ENCODE measurements around the gene IFI27.

The IFI27 gene

GRCh38 chr14:94102768-94103482, 7.6 kb upstream of the IFI27 start:
- no peak for DNase-seq (ENCODE audit: low spot score)

DNA sequence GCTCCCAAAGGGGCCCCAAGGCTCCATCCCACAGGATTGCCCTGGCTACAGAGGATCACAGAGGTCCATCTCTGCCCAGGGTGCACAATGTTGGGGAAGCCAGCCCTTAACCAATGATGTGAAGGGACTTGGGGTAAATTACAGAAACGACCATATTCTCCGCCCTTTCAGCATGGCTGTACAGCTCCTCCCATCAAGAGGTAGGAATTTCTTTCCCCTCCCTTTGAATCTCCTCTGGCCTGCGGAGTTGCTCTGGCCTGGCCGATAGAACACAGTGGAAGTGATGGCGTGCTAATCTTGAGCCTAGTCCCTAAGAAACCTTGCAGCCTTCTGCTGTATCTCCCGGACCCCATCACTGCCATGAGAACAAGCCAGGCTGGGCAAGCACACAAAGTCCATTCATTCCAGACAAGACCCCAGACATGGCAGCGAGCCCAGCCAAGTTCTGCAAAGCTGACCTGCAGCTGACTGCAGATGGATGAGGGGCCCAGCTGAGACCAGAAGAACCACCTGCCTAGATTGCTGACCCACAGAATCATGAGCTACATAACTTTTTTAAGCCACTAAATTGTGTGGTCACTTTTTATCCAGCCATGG, 6.9 kb upstream of the IFI27 start:
- no peak for DNase-seq (ENCODE audit: low spot score)

DNA sequence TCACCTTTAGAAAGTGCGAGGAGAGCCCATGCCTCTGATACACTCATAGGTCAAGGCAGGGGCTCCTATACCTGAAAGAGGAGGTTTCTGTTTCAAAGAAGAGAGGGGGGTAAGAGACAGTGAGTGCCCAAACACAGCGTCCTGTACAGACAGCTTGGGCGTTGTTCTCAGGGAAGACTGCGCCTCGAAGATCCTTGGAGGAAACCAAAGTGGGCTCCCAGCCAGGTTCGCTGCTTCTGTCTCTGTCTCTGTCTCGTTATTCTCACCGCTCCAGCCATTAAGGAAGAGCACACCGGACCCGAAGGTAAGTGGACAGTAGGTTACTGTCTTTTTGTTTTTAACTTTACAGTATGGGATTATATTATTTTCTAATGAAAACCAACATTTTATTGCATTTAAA, 5.8 kb upstream of the IFI27 start:
- no peak for DNase-seq (ENCODE audit: low spot score)

- DNase-seq (ENCODE audit: low spot score), result no peak
These were observed 653 bp upstream of the IFI27 start for GRCh38 chr14:94109915-94110250.

DNA sequence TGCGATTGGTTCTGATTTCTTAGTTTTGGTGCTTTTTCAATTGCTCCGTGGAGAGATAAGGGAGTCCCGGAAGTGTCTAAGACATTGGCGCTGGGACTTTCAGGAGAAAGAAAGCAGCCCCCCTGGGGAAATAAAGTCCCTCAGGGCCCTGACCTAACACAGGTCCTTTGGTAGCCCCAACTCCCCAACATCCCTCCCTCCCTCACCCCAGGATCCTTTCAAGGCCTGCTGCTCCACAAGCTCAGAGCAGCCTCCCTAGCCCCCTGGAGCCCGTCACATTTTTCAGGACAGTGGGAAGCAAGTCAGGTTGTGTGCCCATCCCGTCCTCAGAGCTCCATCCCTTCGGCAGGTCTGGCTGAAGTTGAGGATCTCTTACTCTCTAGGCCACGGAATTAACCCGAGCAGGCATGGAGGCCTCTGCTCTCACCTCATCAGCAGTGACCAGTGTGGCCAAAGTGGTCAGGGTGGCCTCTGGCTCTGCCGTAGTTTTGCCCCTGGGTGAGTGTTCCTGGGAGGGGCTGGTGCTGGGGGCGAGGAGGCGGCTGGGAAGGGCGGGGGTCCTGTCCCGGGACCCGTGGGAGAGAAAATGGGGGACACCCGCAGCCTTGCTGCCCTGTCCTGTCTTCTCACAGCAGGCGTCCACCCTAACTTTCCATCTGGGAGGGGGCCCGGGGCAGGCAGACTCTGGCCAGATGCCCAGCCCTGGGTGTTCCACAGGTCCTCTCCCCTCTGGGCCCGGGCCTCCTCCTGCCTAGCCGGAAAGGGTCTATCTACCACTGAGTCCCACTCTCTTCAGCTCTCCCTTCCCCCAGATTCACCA, 950 bp downstream of the IFI27 start:
- no peak for DNase-seq (ENCODE audit: low spot score)

GRCh38 chr14:94112513-94113063, 2.1 kb downstream of the IFI27 start:
- no peak for DNase-seq (ENCODE audit: low spot score)

GRCh38 chr14:94113073-94113472, 2.5 kb downstream of the IFI27 start:
- DNase-seq (ENCODE audit: low spot score), result no peak

DNA sequence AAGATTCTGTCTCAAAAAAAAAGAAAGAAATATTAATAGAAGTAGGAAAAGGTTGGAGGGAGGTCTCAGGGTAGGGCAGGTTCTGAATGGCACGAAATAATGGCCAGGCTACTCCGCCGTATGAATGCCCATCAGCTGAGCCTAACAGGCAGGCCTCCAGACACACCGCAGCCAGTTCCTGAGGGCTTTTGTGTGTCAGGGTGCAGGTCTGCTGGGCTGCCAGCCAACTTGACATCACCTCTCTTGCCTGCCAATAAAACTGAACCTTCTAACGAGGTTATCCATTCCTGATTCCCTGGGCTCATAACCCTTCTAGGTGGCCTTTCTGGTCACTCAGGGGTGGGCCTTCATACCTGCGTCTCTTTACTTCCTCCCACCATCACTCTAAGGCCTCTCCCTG, 3.0 kb downstream of the IFI27 start:
- DNase-seq (ENCODE audit: low spot score), result no peak

- no peak for DNase-seq (ENCODE audit: low spot score)
These were observed 3.5 kb downstream of the IFI27 start for GRCh38 chr14:94113908-94114588.

DNA sequence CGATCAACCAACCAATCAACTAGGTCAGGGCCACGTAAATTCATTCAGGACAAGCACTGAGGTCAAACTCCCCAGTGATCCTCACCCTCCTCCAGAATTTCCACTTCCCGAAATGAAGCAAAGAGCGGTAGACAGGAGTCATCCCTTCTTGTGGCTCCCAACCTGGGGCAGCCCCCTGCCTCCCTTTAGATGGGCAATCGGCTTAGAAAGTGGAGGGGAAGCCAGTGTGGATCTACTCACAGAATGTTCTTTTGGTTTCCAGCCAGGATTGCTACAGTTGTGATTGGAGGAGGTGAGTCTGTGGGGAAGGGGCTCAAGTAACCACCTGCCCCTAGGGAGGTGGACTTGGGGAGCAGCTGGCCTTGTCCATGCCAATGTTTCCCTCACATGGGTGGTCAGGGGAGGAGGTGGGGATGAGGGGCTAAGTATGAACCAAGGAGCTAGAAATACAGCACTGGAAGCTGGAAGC, 4.1 kb downstream of the IFI27 start:
- DNase-seq (ENCODE audit: low spot score), result no peak

DNA sequence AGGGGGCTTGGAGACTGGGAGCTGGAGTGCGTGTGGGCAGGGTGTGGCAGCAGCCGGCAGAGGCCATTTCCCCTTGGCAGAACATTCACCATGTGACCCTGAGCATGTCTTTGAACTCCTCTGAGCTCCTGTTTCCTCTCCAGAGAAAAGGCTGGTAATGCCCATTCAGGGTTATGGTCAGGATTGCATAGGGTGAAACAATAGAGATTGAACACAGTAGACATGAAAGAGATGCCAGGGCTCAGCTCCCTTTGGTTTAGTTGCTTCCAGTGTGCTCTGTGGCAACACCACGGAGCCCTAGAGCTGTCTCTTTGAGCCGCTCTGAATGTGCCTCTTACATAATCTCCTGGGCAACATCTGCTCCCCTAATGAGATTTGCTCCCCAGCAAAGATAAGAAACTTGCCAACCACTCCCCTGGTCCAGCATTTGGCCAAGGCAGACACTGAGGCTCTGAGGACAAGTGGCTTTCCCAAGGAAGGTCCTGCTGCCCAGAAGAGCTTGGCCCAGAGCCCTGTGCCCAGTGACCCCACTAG, 4.6 kb downstream of the IFI27 start:
- DNase-seq (ENCODE audit: low spot score), result no peak

- DNase-seq (ENCODE audit: low spot score), result no peak
These were observed 5.1 kb downstream of the IFI27 start for GRCh38 chr14:94115631-94116030.

DNA sequence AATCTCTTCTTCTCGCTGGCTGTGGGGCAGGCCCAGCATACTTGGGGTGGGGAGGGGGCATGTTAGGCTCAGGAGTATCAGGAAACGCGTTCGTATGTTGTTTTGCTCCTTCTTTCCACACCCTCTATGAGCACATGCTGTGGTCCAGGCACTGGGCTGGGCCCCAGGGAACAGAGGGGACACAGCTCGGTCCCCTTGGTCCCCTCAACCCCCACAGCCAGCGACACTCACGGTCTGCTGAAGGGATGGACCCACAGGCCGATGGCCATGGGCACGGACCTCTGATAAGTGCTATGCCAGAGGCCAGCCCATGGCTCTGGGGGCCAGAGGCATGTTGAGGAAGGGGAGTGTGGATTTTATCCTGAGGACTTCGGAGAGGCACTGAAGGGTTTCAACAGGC, 6.2 kb downstream of the IFI27 start:
- DNase-seq (ENCODE audit: low spot score), result no peak

DNA sequence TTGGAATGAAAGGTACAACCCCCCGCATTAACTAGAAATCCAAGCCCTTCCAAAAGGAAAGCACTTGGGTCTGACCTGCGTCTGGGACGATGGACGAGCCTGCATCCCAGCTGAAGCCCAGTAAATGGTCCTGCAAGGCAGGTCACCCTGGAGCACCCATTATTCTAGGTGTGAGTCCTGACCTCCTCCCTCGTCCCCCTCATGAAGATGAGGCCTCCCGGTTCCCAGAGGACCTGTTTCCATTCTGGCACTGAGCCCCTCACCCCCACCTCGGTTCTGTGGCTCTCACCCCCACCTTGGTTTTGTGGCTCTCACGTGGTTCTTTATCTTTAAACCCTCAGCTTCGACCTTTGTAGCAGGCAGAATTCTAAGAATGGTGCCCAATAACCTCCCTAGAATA, 7.3 kb downstream of the IFI27 start:
- DNase-seq (ENCODE audit: low spot score), result no peak

DNA sequence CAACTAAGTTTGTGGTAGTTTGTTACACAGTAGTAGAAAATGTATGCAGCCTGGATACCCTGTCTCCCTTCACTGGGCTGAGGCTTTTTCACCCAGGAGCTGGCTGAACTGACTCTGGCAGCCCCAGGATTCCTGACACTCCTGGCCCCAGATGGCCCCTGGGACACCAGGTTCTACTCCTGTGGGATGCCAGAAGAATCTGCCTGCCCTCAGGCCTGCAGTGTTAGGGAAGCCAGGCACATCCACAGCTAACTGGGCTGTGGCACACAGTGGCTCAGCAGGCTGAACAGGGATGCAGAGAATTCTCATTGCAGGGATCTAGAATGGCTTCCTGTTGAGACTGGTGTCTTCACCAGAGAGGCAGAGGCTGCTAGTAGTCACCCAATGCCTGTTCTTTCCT, 8.5 kb downstream of the IFI27 start:
- DNase-seq (ENCODE audit: low spot score), result no peak

GRCh38 chr14:94120667-94121340, 10.3 kb downstream of the IFI27 start:
- no peak for DNase-seq (ENCODE audit: low spot score)

- no peak for DNase-seq (ENCODE audit: low spot score)
These were observed 10.9 kb downstream of the IFI27 start for GRCh38 chr14:94121485-94121884.

DNA sequence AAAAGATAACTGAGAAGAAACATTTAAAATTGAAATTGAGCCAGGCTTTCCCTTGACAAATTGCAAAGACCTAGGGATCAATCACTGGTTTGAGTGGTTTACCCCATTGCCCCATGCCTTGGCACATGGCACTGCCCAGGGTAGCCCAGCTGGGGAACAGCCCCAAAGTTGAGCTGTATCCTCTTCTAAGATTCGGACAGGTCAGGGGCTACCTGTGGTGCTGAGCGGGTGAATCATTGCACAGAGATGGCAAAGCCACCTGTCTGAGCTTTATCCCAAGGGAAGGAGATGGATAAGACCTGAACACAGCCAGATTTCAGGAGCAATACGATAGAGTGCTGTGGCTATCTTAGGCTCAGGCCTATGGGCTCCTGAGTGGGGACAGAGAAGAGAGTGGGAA, 11.9 kb downstream of the IFI27 start:
- no peak for DNase-seq (ENCODE audit: low spot score)

GRCh38 chr14:94123296-94123695, 12.8 kb downstream of the IFI27 start:
- DNase-seq (ENCODE audit: low spot score), result no peak

GRCh38 chr14:94123868-94124267, 13.3 kb downstream of the IFI27 start:
- DNase-seq (ENCODE audit: low spot score), result no peak

GRCh38 chr14:94124582-94125377, 14.2 kb downstream of the IFI27 start:
- no peak for DNase-seq (ENCODE audit: low spot score)
